GM20431 (cell line): ENCODE data around the gene AFAP1.

Experiments used
- in situ Hi-C: fragments of 300-500 bp; cut with MseI, MboI; formaldehyde crosslinking; loops from one replicate; pipeline ENCODE4 v1.15.0; 2020; ENCODE audit warnings: low sequenced_read_pairs; ENCODE audit not compliant: unreplicated experiment

AFAP1 gene

GRCh38 chr4:7798178-7798995, 141.3 kb downstream of the AFAP1 start:
- in situ Hi-C loops, result no loop called here

- in situ Hi-C loops, result no loop called here
Observed at GRCh38 chr4:7797330-7797729, 142.3 kb downstream of the AFAP1 start.

DNA sequence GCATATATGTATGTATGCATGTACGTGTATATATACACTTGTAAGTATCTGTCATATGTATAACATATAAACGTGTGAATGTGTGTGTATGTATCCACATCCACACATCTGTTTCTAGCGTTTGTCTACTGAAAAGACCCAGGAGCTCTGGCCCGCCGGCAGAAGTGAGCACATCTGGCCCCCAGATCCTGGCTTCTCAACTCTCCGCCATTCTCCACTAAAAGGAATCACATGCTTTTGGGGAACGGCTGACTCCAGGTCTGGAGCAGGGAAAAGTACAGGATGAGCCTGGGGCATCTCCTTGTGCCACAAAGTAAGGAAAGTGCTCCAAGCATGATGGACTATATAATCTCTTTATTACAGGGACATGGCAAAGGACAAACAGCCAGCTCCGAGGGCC, 143.7 kb downstream of the AFAP1 start:
- in situ Hi-C loops, result no loop called here

GRCh38 chr4:7793186-7793585, 146.5 kb downstream of the AFAP1 start:
- in situ Hi-C loops, result no loop called here

GRCh38 chr4:7792616-7793015, 147.0 kb downstream of the AFAP1 start:
- in situ Hi-C loops, result no loop called here

GRCh38 chr4:7790999-7791398, 148.7 kb downstream of the AFAP1 start:
- in situ Hi-C loops, result no loop called here

DNA sequence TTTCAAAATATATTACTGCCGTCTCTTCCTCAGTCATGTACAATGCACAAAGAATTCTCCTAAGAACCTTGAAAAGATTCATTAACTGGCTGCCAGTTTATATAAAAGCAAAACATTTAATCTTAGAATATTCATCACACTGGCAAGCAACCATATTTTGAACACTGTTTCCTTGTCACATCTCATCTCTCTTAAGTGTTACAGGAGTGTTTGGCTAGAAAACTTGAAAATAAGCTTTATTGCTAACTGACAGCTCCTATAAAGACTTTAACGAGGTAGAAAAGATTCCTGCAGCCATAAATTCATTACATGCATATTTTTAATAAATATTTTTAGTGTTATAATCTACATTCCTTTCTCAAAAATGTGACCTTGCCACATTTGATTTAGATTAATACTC, 149.6 kb downstream of the AFAP1 start:
- in situ Hi-C loops, result no loop called here

DNA sequence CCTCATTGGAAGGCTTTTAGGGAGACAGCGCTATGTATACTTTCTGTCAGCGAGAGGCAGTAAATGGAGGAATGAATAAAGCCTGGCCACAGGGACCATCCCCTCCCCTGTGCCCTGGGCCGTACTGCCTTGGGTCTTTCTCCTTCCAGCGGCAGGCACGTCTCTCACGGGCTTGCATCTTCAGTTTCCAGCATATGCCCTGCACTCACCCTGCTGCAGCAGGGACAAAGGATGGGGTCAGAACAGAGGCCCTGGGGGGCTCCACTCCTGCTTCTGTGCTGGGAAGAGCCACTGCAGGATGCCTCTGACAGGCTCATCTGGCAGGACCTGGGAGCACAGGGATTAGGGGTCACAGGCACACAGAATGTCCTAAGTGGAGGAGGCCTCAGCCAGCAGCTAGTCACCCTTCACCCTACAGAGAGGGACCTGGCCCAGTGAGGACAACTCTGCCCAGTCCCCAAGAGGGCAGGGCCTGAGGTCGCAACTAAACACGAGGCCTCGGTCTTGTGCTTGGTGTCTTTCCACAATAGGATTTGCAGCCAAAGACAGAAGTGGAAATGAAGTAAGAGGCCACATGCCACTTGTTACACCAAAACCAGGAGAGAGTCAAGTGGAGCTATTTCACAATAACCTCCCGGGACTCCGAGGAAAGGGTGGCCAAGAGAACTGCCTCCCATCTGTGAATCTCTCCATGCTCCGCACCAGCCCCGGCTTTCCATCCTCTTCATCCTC, 150.8 kb downstream of the AFAP1 start:
- in situ Hi-C loops, result no loop called here

GRCh38 chr4:7788193-7788592, 151.5 kb downstream of the AFAP1 start:
- in situ Hi-C loops, result no loop called here

GRCh38 chr4:7787681-7788141, 151.9 kb downstream of the AFAP1 start:
- in situ Hi-C loops, result no loop called here

- in situ Hi-C loops, result no loop called here
Observed at GRCh38 chr4:7787067-7787466, 152.6 kb downstream of the AFAP1 start.

- in situ Hi-C loops, result no loop called here
Observed at GRCh38 chr4:7786517-7786916, 153.1 kb downstream of the AFAP1 start.

DNA sequence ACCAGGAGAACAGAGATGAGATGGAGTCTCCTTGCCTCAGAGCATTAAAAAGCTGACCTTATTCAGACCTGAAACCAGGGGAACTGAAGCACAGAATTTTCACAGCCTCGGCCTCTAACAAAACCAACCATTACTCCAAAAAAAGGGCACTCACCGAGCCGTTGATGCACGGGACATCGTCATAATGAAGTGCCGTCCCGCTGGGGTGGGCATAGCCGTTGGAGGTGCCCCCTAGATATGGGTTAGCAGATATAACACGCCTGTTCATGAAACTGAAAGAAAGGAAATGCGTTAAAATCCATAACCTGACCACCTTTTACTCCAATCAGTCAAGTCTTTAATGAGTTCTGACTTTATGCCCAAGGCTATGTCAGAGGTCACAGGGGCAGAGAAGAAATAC, 153.6 kb downstream of the AFAP1 start:
- in situ Hi-C loops, result no loop called here

- in situ Hi-C loops, result no loop called here
Observed at GRCh38 chr4:7785017-7785416, 154.6 kb downstream of the AFAP1 start.

DNA sequence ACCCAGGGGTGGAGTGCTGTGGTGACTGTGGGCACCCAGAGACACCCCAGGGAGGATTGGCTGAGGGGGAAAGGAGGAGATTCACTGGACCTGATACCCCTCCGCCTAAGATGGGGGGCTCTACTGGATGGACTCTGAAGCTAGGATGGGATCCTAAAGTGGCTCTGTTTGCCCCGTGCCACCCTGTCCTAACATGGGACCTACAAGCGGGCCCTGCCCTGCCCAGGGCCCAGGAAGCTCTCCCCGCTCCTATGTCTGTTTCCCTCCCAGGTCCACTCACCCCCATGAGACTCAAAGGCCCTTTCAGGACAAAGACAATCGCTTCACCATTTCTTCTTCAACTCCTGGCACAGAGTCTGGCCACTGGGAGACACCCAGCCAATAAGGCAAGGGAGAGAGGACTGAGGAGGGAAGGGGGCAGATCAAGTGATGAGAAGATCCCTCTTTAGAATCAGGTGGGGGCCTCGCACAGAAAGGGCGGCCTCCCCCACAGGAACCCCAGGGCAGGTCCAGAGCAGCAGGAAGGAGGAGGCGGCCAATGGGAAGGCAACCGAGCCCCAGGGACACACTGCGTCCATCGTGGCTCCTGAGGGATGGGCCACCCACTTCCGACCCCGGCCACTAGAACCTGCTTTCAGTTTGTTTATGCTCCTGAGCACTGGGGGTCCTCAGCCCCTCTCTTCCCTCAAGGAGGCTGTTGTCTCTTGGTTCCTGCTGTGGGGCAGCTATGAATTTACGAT, 155.4 kb downstream of the AFAP1 start:
- in situ Hi-C loops, result no loop called here

DNA sequence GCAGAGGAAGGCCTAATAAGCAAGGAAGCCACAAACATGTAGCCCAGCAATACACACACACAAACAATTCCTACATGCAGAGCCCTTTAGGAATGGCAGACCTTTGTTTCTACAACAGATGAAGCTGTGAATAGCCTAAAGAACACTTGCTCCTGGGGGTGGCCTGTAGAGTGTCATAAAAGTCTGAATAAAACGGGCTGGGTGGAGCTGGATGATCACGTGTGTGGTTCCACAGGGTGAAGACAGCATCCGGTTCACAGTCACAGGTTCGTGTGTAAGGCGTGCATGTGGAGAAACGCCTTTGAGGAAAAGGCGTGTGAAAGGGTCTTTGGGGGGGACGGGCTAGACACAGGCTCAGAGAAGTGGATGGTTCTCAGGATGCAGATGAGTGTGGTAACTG, 156.1 kb downstream of the AFAP1 start:
- in situ Hi-C loops, result no loop called here

- in situ Hi-C loops, result no loop called here
Observed at GRCh38 chr4:7782783-7783182, 156.9 kb downstream of the AFAP1 start.

- in situ Hi-C loops, result no loop called here
Observed at GRCh38 chr4:7781993-7782392, 157.7 kb downstream of the AFAP1 start.

DNA sequence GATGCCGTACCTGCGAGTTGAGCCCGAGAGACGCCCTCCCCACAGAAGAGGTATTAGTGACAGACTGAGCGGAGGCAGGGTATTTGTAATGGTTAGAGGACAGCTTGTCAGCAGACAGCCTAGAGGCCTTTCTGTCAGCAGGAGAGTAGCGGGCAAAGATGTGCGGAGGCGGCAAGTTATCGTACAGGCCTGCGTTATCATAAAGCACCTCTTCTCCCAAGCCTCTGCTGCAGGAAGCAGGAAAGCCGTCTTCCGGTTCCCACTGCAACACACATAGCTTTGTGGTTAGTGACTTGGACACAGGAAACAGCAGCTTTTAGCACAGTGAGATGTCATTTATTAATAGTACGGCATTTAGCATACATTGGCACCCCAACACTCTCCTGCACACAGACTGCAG, 158.3 kb downstream of the AFAP1 start:
- in situ Hi-C loops, result no loop called here

- in situ Hi-C loops, result no loop called here
Observed at GRCh38 chr4:7780751-7781348, 158.8 kb downstream of the AFAP1 start.

GRCh38 chr4:7779432-7779768, 160.3 kb downstream of the AFAP1 start:
- in situ Hi-C loops, result no loop called here
